ENCODE measurements around the gene USP6. TPM values are rescaled to one million over a fixed set of nuclear protein-coding genes. Genes with fewer than 3 reads are reported as not detected.

Gene USP6
- total RNA-seq (2022; extraction: Qiagen RNA extraction), result 0.01 to 0.03 TPM (median 0.02 TPM) in 4 of 5 replicates, not detected in the other

GRCh38 chr17:5115673-5116651, at the start of gene USP6:
TSS of gene USP6 (plus strand) at chr17:5116032. CDS start at chr17:5130368, 14,336 bp downstream.

GRCh38 chr17:5078106-5079028, 37.5 kb upstream of the USP6 start, which contains the start of gene ZFP3:
TSS of gene ZFP3 (plus strand) at chr17:5078467. CDS start at chr17:5091505, 13,038 bp downstream.

GRCh38 chr17:5111402-5112204, 4.2 kb upstream of the USP6 start, which contains the start of gene ZNF232:
TSS of gene ZNF232 (minus strand) at chr17:5111878. CDS start at chr17:5111822, 56 bp downstream.

GRCh38 chr17:5191541-5192417, 75.9 kb downstream of the USP6 start, which contains the start of gene ZNF594:
TSS of gene ZNF594 (minus strand) at chr17:5191868. CDS start at chr17:5184256, 7,612 bp downstream.

Other genes starting within 250 kb of the USP6 start
- gene C17orf107, start 216.5 kb upstream of the USP6 start, total RNA-seq (2022; extraction: Qiagen RNA extraction), result 0.17 to 0.30 TPM (median 0.26 TPM) in 5 replicates
- 0.05 to 0.14 TPM (median 0.11 TPM) in 4 of 5 replicates, not detected in the other for gene CHRNE, start 212.9 kb upstream of the USP6 start, total RNA-seq (2022; extraction: Qiagen RNA extraction)
- gene GP1BA, start 183.8 kb upstream of the USP6 start, total RNA-seq (2022; extraction: Qiagen RNA extraction), result not detected in 5 replicates
- gene SLC25A11, start 176.0 kb upstream of the USP6 start, total RNA-seq (2022; extraction: Qiagen RNA extraction), result 50.6 to 71.8 TPM (median 68.6 TPM) in 5 replicates
- gene RNF167, start 175.8 kb upstream of the USP6 start, total RNA-seq (2022; extraction: Qiagen RNA extraction), result 87.5 to 144 TPM (median 123 TPM) in 5 replicates
- 2,518 to 3,013 TPM (median 2,877 TPM) in 5 replicates for gene PFN1, start 167.5 kb upstream of the USP6 start, total RNA-seq (2022; extraction: Qiagen RNA extraction)
- 37.7 to 50.5 TPM (median 43.7 TPM) in 5 replicates for gene ENO3, start 164.9 kb upstream of the USP6 start, total RNA-seq (2022; extraction: Qiagen RNA extraction)
- gene SPAG7, start 148.2 kb upstream of the USP6 start, total RNA-seq (2022; extraction: Qiagen RNA extraction), result 68.0 to 87.9 TPM (median 71.6 TPM) in 5 replicates
- 25.7 to 38.5 TPM (median 34.5 TPM) in 5 replicates for gene CAMTA2, start 128.4 kb upstream of the USP6 start, total RNA-seq (2022; extraction: Qiagen RNA extraction)
- gene INCA1, start 118.5 kb upstream of the USP6 start, total RNA-seq (2022; extraction: Qiagen RNA extraction), result 1.4 to 1.9 TPM (median 1.6 TPM) in 5 replicates
- gene KIF1C, start 118.1 kb upstream of the USP6 start, total RNA-seq (2022; extraction: Qiagen RNA extraction), result 97.5 to 119 TPM (median 110 TPM) in 5 replicates
- gene SLC52A1, start 80.6 kb upstream of the USP6 start, total RNA-seq (2022; extraction: Qiagen RNA extraction), result 0.38 to 0.99 TPM (median 0.79 TPM) in 5 replicates
- gene ZFP3, start 37.6 kb upstream of the USP6 start, total RNA-seq (2022; extraction: Qiagen RNA extraction), result 0.82 to 1.1 TPM (median 1.0 TPM) in 5 replicates
- gene ZNF232, start 4.2 kb upstream of the USP6 start, total RNA-seq (2022; extraction: Qiagen RNA extraction), result 3.7 to 4.2 TPM (median 3.9 TPM) in 5 replicates
- 1.1 to 1.6 TPM (median 1.5 TPM) in 5 replicates for gene ZNF594, start 75.8 kb downstream of the USP6 start, total RNA-seq (2022; extraction: Qiagen RNA extraction)
- not detected in 5 replicates for gene SCIMP, start 118.8 kb downstream of the USP6 start, total RNA-seq (2022; extraction: Qiagen RNA extraction)
- gene RABEP1, start 166.3 kb downstream of the USP6 start, total RNA-seq (2022; extraction: Qiagen RNA extraction), result 38.3 to 41.5 TPM (median 39.1 TPM) in 5 replicates